IPS-NIHi7 (cell line): ENCODE results near the gene ABHD16A.

Experiments used
- DNase-seq: peaks from one replicate; pipeline ENCODE4 v3.0.0; 2012; ENCODE audit warnings: mixed read lengths; ENCODE audit errors: extremely low spot score

The ABHD16A gene

DNA sequence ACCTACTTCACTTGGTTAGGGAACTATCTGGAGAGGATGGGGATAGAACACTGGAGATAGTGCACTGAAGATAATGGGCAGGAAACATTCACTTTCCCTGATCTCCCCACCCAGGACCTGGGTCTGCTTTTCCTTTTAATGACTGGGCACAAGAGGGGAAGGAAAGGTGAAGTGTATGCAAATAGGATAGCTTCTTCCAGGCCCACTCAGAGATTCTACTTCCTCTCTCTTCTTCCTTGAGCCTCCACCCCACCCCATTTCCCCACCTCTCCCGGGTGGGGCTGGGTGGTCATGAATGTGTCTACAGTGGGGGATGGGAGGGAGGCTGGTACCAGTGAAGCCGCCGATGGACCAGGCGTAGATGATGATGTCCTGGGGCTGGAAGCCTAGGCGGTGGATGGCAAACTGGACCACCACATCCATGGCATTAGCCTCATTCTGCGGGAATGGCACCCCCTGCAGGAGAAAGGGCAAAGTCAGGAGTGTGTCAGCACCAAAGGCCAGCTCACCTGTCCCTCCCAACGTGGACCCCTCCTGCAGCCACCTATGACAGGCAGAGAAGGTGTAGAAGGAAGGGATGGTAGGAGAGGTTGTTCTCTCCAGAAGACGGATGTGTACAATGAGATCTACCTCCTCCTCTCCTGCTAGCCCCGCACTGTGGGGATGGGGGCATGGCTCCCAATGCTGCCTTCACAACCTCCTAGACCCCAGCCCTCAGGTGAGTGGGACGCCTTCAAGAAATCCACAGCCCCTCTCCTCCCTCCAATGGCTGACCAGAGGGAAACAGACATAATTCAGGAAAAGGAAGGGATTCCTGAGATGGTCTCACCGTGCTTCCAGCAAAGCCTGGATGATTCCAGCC lies 13.6 kb downstream of the ABHD16A start:
- DNase-seq, result peak; percentile 64

DNA sequence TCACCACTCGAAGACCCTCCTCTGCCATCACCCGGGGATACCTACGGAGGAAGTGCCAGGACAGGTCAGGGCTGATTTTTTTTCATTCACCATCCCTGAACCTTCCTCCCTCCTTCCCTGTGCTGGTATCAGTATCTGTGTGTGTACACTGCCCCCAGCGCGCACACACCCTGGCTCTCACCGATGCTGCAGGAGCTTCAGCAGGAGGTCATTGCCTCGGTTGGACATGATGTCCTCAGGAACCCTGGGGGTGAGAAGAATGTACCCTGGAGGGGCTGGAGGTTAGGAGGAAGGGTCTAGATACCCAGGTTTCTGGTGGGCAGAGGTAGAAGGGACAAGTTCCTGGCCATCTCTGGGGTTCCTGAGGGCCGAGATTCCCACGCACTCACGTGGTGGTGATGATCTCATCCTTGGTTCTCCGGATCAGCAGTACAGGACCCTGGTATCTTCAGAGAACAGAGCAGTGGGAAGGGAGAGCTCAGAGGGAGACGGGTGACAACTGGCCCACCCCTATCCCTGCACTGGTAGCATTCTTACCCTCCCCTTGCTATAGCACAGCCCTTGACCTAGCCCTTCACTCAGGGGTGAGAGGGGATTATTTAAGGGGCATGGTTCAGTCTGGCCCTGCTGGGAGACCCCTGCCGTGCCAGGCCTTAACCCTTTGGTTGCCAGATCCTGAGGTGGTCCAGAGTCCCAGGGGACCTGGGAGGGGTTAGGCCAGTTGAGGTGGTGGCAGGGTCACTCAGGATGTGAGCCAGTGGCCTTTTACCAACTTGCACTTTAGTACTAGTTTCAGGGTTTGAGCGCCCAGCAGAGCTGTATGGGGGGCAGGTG lies 15.0 kb downstream of the ABHD16A start:
- no peak for DNase-seq

DNA sequence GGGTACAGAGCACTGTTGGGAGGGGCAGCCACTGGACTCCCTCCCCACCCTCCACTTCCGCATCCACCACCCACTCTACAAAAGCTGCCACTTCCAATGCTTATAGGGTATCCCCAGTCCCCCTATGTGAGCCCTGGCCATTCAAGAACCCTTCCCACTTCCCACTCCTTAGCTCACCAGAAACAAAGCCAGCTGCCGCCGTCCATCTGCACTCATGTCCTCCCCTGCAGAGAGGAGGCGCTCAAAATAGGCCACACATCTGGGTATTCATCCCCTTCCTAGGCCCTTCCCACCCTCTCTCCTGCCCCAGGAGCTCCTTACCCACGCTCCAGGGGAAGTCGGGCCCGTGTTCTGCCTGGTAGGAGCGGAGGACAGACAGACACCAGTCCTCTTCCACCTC lies 15.8 kb downstream of the ABHD16A start:
- DNase-seq, result no peak

DNA sequence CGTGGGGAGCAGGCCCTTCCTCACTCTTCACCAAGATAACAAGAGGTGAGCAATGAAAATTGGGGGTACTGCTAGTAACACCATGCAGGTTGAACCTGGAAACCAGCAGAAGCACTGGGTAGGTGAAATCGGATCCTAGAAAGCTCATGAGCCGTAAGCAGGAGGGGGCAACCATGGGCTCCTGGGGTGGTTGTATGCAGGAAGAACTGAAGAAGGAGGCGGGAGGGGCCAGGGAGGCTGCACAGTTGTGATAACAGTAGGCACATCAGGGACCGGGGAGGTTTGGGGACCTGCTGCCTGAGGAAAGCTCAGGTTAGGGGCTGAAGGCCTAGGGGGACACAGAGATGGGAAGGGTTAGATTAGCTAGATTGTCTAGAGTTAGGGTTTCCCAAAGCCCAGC lies 16.6 kb downstream of the ABHD16A start:
- no peak for DNase-seq

DNA sequence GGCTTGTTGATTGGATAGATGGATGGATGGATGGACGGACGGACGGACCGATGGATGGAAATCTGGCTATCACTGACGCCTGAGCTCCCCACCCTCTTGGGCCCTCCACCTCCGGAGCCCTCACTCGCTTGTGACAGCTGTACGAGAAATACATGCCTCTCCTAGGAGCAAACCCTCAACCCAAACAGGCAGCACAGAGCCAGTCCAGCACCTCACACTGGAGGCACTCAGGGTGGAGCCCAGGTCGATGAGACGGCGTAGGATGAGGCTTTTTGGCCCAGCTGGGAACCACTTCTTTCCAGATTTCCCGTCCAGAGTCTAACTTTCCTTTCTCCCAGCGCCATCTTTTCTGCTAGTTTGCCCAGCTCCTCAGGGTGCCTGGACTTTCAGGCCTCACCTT lies 19.5 kb downstream of the ABHD16A start:
- DNase-seq, result no peak

DNA sequence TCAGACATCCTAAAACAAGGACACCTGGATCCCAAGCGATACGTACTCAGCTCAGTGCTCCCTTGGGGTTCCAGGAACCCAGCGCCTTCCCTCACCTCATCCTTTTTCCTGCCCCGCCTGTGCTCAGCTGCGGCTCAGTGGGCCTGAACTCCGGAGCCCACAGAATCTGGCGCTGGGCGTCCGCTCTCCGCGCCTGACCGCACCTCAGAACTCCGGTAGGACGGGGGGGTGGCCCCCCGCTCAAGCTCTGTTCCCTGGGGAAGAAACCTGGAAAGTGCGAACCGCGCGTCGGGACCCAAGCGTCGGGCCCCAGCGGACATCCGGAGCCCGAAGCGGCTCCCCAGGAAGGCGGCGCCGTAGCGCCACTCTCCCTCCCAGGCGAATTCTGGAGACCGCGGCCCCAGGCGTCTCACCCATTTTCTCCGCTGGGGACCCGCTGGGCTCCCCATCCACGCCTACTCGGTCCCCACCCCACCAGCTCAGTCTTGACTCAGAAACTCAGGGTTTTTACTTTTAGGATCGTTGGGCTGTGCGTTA lies 21.9 kb downstream of the ABHD16A start:
- DNase-seq, result peak; percentile 60

DNA sequence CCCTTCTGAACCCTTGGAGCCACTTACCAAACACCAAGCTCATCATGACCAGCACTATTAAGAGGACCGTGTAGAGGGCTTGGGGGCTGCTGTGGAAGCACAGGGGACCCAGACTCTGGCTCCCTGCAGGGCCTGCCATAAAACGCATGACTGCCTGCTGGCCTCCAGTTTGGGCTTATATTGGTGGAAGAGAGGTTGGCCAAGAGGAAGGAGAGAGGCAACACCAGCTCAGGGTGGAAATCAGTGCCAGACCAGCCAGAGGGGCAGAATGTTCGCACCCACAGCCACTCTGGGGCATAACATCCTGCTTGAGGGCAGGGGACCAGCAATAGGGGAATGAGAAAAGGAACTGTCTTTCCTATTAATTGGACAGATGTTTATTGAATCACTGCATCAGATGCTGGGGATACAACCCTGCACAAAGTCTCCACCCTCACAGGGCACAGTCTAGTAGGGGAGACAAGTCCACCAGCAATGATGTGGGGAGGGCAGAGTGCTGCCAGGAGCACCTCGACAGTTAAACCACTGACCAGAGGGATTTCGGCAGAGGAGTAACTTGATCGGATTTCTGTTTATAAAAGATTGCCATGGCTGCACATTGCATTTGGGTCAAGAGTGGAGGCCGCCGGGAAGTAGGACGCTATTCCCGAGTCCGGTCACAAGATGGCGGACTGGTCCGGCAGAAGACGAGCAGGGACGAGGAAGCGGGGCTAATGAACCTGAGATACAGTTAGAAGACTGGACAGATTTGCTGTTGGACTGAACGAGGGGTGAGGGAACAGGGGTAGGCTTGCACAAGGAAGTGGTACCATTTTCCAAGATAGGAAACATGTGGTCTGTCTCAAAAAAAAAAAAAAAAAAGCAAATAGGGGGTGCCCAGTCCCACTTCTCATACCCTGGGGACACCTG lies 22.6 kb downstream of the ABHD16A start, which contains the start of gene LY6G5C:
Gene LY6G5C, minus strand, starts transcription at position 842 of the 909 bp plus-strand sequence. Its CDS starts 694 bp downstream, at position 148.
- peak; percentile 78 for DNase-seq

DNA sequence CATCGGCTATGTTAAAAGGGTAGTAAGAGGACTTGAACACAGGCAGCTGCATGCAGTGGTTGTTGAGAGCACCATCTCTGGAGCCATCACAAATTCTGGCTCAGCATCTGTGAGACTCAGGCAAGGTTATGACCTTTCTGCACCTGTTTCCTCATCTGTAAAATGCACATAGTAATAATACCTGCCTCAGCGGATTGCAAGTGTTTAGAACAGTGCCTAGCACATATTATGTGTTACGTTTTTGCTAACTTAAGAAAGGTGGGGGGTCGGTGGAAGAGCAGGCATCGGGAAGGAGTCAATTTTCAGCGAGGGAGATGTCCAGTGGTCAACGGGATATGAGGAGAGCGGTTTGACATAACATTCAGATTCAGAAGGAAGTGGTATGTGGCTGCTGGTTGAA lies 25.2 kb downstream of the ABHD16A start:
- DNase-seq, result no peak

DNA sequence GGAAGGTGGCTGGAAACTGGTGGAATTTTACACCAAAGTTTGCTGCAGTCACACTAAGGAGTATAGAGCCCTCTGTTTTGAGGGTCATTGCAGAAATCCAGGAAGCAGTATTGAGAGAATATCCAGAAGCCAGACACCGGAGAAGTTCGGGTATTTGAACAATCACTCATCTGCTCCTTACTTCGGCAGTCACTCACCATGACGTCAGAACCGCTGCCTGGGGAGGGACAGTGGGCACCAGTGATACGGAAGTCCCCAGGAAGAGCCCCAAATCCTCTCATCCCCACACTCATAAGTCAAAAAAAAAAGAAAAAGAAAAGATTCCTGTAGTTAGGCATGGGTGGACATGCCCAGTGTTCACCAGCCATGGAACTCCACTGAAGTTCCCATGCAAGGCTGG lies 26.2 kb downstream of the ABHD16A start:
- DNase-seq, result no peak

DNA sequence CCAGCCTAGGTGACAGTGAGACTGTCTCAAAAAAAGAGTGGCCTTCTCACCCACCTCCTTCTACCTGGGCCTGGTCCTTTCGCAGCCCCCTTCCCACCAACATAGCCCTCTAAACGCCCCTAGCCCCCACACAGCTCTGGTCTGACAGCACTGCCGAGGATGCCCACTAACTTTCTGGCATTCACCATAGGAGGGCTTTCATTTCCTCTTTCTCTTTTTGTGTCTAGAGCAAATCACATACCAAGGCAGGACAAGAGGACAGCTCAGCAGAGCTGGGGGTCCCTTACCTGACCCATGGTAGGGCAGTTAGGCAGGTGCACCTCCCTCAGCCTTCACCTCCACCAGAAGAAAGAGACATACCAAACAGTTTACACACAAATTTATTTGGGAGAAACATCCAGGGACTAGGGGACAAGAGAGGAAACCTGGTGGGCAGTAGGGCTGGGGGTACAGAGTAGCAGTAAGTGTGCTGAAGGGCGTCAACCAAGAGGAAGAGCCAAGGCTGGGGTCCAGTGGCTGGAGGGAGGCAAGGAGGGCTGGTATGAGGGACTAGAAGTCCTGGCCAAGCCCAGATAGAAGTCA lies 26.7 kb downstream of the ABHD16A start:
- DNase-seq, result no peak

DNA sequence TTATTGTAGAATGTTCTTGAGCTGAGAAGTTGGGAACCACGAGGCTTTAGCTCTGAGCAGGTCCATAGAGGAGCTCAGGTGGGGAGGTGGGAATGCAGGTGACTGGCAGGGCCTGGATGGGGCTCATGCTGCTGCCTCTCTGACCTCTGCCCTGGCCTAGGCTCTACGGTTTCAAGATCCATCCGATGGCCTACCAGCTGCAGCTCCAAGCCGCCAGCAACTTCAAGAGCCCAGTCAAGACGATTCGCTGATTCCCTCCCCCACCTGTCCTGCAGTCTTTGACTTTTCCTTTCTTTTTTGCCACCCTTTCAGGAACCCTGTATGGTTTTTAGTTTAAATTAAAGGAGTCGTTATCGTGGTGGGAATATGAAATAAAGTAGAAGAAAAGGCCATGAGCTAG lies 33.4 kb downstream of the ABHD16A start, which contains the start of gene LY6G5B:
Gene LY6G5B, plus strand, starts transcription at position 301 of the 400 bp plus-strand sequence. CDS start 975 bp downstream, outside the sequence.
- no peak for DNase-seq

DNA sequence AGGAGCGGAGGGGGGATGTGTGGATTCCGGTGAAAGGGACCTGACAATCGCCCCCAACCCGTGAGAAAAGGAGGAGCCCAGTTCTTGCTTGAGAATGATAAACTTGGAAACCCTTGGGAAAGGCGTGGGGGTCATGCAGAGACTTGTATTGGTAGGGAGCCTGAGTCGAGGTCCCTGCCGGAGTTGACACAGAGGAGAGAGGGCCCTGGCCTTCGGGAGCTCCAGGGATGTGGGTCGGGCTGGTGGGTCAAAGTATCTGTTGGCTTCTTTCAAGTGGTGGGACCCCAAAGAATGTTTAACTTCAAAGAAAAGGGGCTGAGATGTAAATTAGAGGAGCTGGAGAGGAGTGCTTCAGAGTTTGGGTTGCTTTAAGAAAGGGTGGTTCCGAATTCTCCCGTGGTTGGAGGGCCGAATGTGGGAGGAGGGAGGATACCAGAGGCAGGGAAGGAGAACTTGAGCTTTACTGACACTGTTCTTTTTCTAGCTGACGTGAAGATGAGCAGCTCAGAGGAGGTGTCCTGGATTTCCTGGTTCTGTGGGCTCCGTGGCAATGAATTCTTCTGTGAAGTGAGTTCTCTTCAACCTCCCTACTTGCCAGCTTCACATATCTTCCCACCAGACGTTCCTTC lies 36.7 kb downstream of the ABHD16A start:
- no peak for DNase-seq

DNA sequence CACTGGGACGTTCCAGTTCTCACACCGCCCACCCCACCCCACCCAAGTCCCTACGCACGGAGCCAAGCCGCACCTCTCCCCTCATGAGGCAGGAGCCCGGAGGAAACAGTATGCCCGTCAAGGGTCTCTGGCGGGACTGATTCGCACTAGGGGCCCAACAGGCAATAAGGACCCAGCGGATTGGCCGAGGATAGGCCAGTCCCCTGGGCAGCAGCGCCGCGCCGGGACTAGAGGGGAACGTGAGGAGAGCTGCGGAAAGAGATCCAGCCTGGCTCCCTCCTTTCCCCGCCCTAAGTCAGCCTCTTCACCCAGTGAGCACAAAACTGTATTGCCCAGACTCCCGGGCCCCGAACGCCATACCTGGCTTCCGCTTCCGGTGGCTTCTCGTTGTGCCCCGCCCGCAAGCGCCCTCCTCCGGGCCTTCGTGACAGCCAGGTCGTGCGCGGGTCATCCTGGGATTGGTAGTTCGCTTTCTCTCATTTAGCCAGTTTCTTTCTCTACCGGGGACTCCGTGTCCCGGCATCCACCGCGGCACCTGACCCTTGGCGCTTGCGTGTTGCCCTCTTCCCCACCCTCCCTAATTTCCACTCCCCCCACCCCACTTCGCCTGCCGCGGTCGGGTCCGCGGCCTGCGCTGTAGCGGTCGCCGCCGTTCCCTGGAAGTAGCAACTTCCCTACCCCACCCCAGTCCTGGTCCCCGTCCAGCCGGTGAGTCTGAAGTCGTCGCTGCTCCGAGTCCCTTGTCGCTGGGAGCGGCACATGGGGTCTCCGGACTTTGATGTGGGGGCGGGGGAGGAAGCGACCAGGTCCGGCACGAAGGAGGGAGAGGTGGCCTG lies 37.4 kb downstream of the ABHD16A start, which contains the start of gene CSNK2B:
Gene CSNK2B, plus strand, starts transcription at position 580 of the 836 bp plus-strand sequence. CDS start 752 bp downstream, outside the sequence.
- DNase-seq, result peak; percentile 96

DNA sequence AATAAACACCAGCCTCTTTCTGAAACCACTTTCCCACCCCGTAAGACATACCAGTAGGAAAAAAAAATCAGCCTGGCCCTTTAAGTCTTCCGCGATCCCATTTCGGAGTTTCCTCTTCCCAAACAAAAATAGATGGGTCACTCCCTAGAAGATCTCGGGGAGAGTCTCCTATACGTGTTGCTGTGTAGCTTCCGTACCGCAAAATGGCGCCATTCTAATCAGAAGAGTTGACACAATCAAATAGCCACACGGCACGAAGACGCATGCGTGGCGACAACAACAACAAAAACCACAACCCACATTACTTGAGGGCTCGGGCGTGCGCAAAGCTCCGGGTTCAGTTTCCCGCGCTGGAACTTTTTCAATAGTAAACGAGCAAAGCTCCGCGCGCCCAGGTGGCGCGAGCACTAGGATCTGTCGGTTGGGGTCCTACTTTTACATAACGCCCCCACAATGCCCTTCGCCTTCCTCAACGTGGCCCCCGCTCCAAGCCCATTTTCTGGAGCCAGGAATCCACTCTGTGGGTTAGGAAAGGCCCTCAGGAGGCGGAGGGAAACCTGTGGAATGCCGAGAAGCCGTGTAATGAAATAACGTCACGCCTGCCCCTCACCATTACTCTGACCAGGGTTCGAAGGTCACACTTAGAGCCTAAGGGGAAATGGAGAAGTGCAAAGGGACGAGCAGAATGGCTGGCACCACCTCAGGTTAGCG lies 38.2 kb downstream of the ABHD16A start, which contains the start of gene GPANK1:
Gene GPANK1, minus strand, starts transcription at position 208 of the 711 bp plus-strand sequence. CDS start 519 bp downstream, outside the sequence.
- DNase-seq, result peak; percentile 46

DNA sequence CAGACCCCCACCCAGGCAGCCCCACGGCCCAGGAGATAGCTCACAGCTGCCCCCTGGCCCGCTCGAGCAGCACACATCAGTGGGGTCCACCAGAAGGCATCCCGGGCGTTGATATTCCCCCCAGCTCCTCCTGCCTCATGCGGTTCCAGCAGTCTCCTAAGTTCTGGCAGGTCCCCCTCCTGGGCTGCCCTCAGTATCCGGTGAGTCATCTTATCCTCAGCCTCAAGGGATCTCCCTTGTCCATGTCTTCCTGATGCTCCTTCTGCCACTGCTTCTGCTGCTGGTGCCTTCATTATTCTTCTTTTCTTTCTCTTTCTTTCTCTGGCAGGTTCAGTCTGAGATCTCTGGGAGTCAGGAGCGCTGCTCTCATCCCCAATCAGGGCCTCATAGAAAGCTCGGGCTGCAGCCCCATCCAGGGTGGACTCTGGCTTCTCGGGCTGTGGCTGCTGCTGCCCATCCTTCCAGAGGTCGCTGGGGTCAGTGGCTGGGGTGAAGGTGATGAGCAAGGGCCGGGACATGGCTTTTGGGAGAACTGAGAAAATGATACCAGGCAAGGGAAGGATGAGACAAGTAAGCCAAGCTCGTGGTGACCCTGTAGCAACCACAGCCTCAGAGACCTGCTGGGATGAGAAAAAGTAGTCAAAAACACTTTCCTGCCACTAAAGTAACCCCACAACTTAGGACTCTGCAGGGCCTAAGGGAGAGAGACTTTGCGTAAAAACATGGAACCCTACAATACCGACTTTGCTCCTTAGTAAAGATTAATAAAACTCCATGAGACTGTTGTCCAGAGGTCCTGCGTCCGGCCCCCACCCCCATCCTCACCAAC lies 38.9 kb downstream of the ABHD16A start:
- no peak for DNase-seq

DNA sequence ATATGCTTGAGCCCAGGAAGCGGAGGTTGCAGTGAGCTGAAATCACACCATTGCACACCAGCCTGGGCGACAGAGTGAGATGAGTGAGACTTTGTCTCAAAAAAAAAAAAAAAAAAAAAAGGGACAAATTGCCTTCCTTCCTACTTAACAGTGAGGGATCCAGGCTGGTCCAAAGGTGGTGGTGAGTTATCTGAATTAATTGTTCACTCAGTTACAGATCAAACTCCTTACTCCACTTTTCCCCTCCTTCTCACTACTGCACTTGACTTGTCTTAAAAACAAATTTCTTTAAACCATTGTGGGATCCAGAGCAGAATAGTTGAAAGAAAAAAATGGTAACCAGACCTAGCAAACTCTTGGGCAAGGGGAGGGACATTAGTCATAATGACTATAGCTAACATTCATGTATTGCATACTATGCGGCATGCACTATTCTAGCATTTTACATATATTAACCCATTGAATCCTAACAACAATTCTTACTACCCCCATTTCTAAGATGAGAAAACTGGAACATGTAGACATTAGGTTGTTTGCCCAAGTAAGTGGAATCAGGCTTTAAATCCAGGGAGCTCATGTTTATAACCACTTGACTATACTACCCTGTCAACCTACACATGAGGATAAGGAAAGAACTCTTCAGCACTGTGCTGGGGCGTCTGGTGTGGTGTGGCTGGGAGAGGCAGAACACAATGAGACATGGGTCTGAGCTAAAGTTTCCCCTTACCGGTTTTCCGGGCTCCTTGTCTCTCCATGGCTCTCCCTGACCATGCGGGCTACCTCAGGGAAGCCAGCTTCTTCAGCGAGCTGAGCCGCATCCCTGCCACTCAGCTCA lies 39.8 kb downstream of the ABHD16A start:
- DNase-seq, result no peak
